ENCODE results near the gene TCF23.

TCF23 gene

GRCh38 chr2:27128668-27129571 lies 19.9 kb upstream of the TCF23 start:
- DNase-seq = no peak

- DNase-seq = no peak
These were observed 18.4 kb upstream of the TCF23 start for GRCh38 chr2:27130396-27130795.

GRCh38 chr2:27131429-27131828 lies 17.4 kb upstream of the TCF23 start:
- no peak for DNase-seq

GRCh38 chr2:27133195-27133875 lies 15.5 kb upstream of the TCF23 start:
- DNase-seq = no peak

GRCh38 chr2:27133905-27134780 lies 14.7 kb upstream of the TCF23 start, which contains the start of gene PREB:
PREB (minus strand) TSS chr2:27134636; CDS start chr2:27134421, 215 bp downstream.
- DNase-seq = peak; percentile 98

- no peak for DNase-seq
These were observed 13.9 kb upstream of the TCF23 start for GRCh38 chr2:27134781-27135477.

GRCh38 chr2:27135478-27135955 lies 13.3 kb upstream of the TCF23 start:
- no peak for DNase-seq

- no peak for DNase-seq
These were observed 12.1 kb upstream of the TCF23 start for GRCh38 chr2:27136751-27137150.

- no peak for DNase-seq
These were observed 11.4 kb upstream of the TCF23 start for GRCh38 chr2:27137322-27137935.

- no peak for DNase-seq
These were observed 10.7 kb upstream of the TCF23 start for GRCh38 chr2:27138111-27138510.

GRCh38 chr2:27139310-27139709 lies 9.5 kb upstream of the TCF23 start, which contains the start of gene PRR30:
PRR30 (minus strand) TSS chr2:27139410; CDS start chr2:27138329, 1,081 bp downstream.
- no peak for DNase-seq

GRCh38 chr2:27143285-27143684 lies 5.5 kb upstream of the TCF23 start:
- no peak for DNase-seq

GRCh38 chr2:27145682-27146081 lies 3.1 kb upstream of the TCF23 start:
- no peak for DNase-seq

GRCh38 chr2:27147935-27148334 lies 869 bp upstream of the TCF23 start:
- no peak for DNase-seq

- DNase-seq = no peak
These were observed 984 bp downstream of the TCF23 start for GRCh38 chr2:27149570-27150405.

- no peak for DNase-seq
These were observed 1.9 kb downstream of the TCF23 start for GRCh38 chr2:27150639-27151230.

GRCh38 chr2:27152102-27152795 lies 3.4 kb downstream of the TCF23 start:
- no peak for DNase-seq

- no peak for DNase-seq
These were observed 4.1 kb downstream of the TCF23 start for GRCh38 chr2:27152796-27153464.

GRCh38 chr2:27154488-27154887 lies 5.7 kb downstream of the TCF23 start:
- no peak for DNase-seq
